AG04449 (cell line): Measurements from ENCODE around the gene SPIRE1.

Source experiments
- CTCF ChIA-PET: fragments of 350-600 bp; formaldehyde crosslinking; extraction: SDS; loops from one replicate; lab custom pipeline; 2021; ENCODE audit warnings: antibody characterized with exemption; lab: Yijun Ruan, JAX
- POLR2A ChIA-PET: fragments of 400-600, 350-600 bp; formaldehyde crosslinking; extraction: SDS; loops from one replicate; lab custom pipeline; 2020; ENCODE audit warnings: antibody characterized with exemption, inconsistent platforms; lab: Yijun Ruan, JAX
- DNase-seq: peaks from one replicate; pipeline ENCODE4 v3.0.0-alpha.2; 2010; ENCODE audit warnings: low read depth, low spot score
- H3K4me3 ChIP-seq: 2 replicates; pipeline ENCODE4 v1.5.1; 2011; ENCODE audit warnings: low read depth, mild to moderate bottlenecking, control low read depth, low read length
- TF ChIP-seq, protein P1 (sequence below): IDR thresholded peaks from one replicate; pipeline ENCODE4 v1.5.1; 2011; ENCODE audit warnings: mild to moderate bottlenecking, moderate library complexity, low read length, control low read depth, inconsistent platforms; ENCODE audit not compliant: insufficient read depth; ENCODE audit errors: missing control alignments

SPIRE1 gene

DNA sequence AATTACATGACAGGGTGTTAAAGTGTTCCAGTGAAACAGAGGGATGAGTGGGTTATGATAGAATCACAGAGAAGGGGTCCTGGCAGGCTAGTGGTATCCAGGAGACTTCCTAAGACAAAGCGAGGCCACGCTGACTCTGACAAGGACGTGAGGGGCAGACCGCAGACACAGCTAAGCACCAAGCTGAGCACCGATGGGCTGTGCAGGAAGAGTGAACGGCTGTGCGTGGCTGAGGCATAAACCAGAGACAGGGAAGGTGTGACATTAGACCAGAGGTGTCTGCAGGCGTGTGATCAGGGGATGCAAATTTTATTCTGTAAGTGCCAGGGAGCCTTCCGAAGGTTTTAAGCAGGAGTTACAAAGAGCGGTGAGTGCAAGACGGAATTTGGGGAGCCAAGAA is 180.3 kb downstream of the SPIRE1 start:
- DNase-seq: no peak
- POLR2A ChIA-PET: no interaction called here
- CTCF ChIA-PET: interaction anchor here (2.8 kb wide), 1 partner anchor 86 kb away, joined by 8 read pairs; no protein-coding TSS in a partner anchor
- TF ChIP-seq, protein P1, sequence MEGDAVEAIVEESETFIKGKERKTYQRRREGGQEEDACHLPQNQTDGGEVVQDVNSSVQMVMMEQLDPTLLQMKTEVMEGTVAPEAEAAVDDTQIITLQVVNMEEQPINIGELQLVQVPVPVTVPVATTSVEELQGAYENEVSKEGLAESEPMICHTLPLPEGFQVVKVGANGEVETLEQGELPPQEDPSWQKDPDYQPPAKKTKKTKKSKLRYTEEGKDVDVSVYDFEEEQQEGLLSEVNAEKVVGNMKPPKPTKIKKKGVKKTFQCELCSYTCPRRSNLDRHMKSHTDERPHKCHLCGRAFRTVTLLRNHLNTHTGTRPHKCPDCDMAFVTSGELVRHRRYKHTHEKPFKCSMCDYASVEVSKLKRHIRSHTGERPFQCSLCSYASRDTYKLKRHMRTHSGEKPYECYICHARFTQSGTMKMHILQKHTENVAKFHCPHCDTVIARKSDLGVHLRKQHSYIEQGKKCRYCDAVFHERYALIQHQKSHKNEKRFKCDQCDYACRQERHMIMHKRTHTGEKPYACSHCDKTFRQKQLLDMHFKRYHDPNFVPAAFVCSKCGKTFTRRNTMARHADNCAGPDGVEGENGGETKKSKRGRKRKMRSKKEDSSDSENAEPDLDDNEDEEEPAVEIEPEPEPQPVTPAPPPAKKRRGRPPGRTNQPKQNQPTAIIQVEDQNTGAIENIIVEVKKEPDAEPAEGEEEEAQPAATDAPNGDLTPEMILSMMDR: no peak
- no peak overlapping the region for H3K4me3 ChIP-seq

DNA sequence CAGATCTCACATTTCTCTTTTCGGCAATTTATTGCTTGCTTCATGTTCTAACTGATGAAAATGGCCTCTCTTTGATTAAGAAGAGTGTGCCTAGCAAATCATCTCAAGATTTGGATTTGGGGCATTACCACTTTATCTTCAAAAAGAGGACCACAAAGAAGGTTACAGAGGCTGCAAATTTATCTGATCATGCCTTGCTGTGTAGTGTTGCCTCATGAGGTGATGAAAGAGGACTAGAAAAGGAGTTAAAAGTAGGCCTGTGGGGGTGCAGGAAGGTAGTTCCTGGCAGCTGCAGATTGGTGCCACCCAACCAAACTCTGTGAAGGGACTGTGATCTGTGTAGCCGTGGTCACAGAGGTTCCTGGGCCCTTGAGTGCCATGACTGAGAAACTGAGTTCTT is 181.0 kb downstream of the SPIRE1 start:
- POLR2A ChIA-PET: no interaction called here
- CTCF ChIA-PET: interaction anchor here (1.5 kb wide), 1 partner anchor 85 kb away, joined by 4 read pairs; no protein-coding TSS in a partner anchor

DNA sequence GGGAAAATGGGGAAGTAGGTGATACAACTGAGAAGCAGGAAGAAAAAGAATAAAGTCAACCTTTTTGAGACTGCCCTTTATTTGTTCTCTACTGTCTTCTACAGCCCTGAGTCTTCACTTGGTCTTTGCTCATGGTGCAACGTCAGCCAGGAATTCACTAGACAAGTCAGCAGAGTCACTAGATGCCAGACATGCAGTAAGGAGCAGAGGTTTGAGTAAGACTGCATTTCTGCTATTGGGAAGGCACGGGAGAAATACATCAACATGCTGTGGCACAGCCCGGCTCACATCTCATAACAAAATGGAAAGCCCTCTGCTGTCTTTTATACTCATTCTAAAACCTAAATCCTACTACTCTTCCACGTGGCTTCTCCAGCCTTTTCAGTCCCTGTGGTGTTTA is 183.0 kb downstream of the SPIRE1 start:
- TF ChIP-seq, protein P1: no peak
- ChIA-PET POLR2A (no interaction called here), CTCF (no interaction called here)
- DNase-seq: no peak
- H3K4me3 ChIP-seq: no peak overlapping the region

More for the DNA sequence above, 181.0 kb downstream of the SPIRE1 start:
- TF ChIP-seq, protein P1: no peak
- no peak for DNase-seq
- H3K4me3 ChIP-seq: no peak overlapping the region

DNA sequence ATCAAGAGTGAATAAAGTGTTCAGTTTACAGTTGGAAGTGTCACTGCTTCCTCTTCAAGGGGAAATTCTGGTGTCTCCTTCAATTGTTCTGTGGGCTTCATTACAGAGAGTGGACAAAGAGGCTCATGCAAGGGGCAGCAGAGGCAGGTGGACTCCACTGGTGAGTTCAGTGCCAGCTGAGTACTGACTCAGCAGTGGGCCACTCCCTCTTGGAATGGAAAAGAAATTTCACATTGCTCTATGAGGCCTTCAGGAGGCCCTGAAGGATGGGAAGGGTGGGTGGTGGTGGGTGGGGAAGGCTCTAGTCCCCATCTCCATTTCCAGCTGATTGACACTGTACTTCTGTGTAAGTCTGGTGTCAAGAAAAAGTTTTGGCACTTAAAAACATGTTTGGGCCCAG is 183.8 kb downstream of the SPIRE1 start:
- TF ChIP-seq, protein P1: no peak
- ChIA-PET CTCF (no interaction called here), POLR2A (no interaction called here)
- no peak overlapping the region for H3K4me3 ChIP-seq
- no peak for DNase-seq

DNA sequence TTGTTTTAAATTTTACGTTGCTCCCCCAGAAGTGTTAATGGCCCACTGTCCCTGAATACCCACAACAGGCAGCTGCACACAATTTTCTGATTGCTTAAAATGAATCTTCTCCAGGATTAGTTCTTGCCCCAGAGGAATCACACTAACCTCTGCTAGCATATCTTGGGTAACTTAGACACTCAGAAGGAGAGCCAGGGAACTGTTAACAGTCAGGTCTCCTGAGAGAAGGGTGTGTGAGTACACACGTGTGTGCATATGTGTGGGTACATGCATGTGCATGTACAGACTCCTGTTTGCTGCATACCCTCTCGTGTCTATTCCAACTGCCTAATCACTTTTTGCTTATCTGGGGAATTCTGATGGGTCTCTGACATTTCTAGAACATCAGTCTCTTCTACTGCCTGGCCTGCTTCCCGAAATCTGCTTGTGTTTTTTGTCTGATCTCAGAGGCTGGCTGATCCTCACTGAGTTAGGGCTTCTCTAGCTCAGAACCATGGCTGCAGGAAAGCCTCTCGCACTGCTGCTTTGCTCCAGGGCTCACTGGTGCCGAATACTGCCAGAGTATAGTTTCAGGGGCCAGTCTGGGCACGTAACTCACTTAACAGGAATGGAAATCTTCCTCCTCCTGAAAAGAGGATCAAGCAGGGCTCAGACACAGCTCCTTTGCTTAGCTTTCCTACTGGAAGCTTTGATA is 187.4 kb downstream of the SPIRE1 start:
- POLR2A ChIA-PET: no interaction called here
- CTCF ChIA-PET: no interaction called here
- DNase-seq: no peak
- TF ChIP-seq, protein P1: no peak
- no peak overlapping the region for H3K4me3 ChIP-seq

DNA sequence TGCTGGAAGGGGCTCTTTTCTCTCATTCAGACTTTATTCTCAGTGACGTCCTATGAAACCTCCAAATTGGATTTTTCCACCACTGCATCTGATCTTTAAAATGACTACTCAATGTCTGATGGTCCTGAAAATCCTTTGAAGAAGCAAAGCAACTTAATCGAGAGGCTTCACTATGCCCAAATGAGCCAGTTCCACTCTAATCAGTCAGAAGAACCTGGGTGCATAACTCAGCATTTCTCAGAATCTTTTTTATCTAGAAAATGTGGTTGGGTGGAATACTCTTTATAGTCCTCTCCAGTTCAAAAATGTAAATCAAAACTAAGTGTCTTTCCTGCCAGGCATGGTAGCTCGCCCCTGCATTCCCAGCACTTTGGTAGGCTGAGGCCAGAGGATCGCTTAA is 189.5 kb downstream of the SPIRE1 start:
- TF ChIP-seq, protein P1: no peak
- CTCF ChIA-PET: interaction anchor here (1.4 kb wide), 1 partner anchor 77 kb away, joined by 4 read pairs; no protein-coding TSS in a partner anchor
- POLR2A ChIA-PET: no interaction called here

More for the DNA sequence above, 189.5 kb downstream of the SPIRE1 start:
- no peak for DNase-seq
- no peak overlapping the region for H3K4me3 ChIP-seq
